ENCODE results near the gene STK4.

GRCh38 chr20:45058168-45058850 lies 92.0 kb downstream of the STK4 start:
- TF ChIP-seq CTCF (IDR thresholded peaks at IDR 0.05) (no peak), POLR2A (IDR thresholded peaks at IDR 0.05) (no peak), POLR2AphosphoS5 (IDR thresholded peaks at IDR 0.05) (no peak)

Data from suprapubic skin (tissue), 4 donors.